ENCODE results near the gene FILIP1. TPM values are rescaled to one million over a fixed set of nuclear protein-coding genes. Genes with fewer than 3 reads are reported as not detected.

FILIP1 gene
- total and polyA plus RNA-seq, 10 of the 15 experiments (the other 5 are each of a cell fraction or from before 2014, with no cell fraction given) = 0.23 to 2.0 (median 0.44) TPM

- FAIRE-seq (no peak), ATAC-seq (peak; percentile 88), DNase-seq (ENCODE audit: low read depth, low spot score) (no peak)
- Histone ChIP-seq H3K9ac (ENCODE audit: control insufficient read depth, insufficient read depth, low read length) (no peak overlapping the region), H3K9me3 (replicated peaks; ENCODE audit: control insufficient read depth, insufficient read depth, low read length) (no peaks in the 10 kb centered on the region), H3K4me1 (ENCODE audit: control insufficient read depth, insufficient read depth, low read length) (no peaks in the 10 kb centered on the region), H4K20me1 (ENCODE audit: control insufficient read depth, insufficient read depth) (no peaks in the 10 kb centered on the region), H3K79me2 (ENCODE audit: control insufficient read depth, insufficient read depth, low read length) (no peaks in the 10 kb centered on the region), H3K27me3 (replicated peaks in 1 of 2; ENCODE audit: control insufficient read depth in 2 of 2, insufficient read depth in 2 of 2, low read length in 1 of 2) (no peaks in the 10 kb centered on the region), H3K36me3 (ENCODE audit: control insufficient read depth in 2 of 2, insufficient read depth in 2 of 2, low read length in 1 of 2) (no peaks in the 10 kb centered on the region), H3K4me3 (no peak overlapping the region), H3K4me2 (ENCODE audit: control insufficient read depth, insufficient read depth) (no peak overlapping the region), H3K27ac (ENCODE audit: control insufficient read depth, insufficient read depth) (no peak overlapping the region), H2AFZ (ENCODE audit: control insufficient read depth, low read depth, low read length) (no peak overlapping the region)
- in situ Hi-C loops (cut with MboI) (loop anchor here (10.0 kb wide), 1 partner anchor 157 kb away; no protein-coding TSS in a partner anchor), intact Hi-C loops (cut with micrococcal nuclease; ENCODE audit: unreplicated experiment) (loop anchor here (1.0 kb wide), 1 partner anchor 158 kb away; no protein-coding TSS in a partner anchor)
- CTCF ChIA-PET = interaction anchor here (0.6 to 6.8 kb wide), 34 partner anchors 9 to 195 kb away, joined by 3 to 77 read pairs (median 4); partner anchors contain the start of gene FILIP1
- WGBS (ENCODE audit: insufficient coverage, insufficient replicate concordance, low lambda C conversion rate, missing lambda C conversion rate) = 64% methylated on average over 6 of the region's 6 CpGs
- RAD21 ChIA-PET (ENCODE audit: unreplicated experiment) = interaction anchor here (0.9 to 4.4 kb wide), 19 partner anchors 9 to 195 kb away, joined by 3 to 30 read pairs (median 5); partner anchors contain the start of gene FILIP1
- no peak for TF ChIP-seq USF1 (IDR thresholded peaks at IDR 0.05; ENCODE audit: borderline replicate concordance, extremely low read length, insufficient read depth, low read depth, low read length)
- TF ChIP-seq SMC3 (IDR thresholded peaks at IDR 0.05; ENCODE audit: borderline replicate concordance, low read length) = peak; percentile 76
- TF ChIP-seq RAD21 (IDR thresholded peaks at IDR 0.05; ENCODE audit: insufficient read depth, low read depth, low read length) = peak; percentile 69
- peak; percentile 46 to 56 (median 50); a peak in 5 of 6 replicates for TF ChIP-seq CTCF (IDR thresholded peaks at IDR 0.05 in 2 of 3, conservative IDR thresholded peaks at IDR 0.05 in 1 of 3; ENCODE audit: control insufficient read depth in 2 of 3, extremely low read depth in 1 of 3, insufficient read depth in 1 of 3, low read depth in 3 of 3, low read length in 3 of 3)
- SMC1A ChIA-PET (ENCODE audit: uncharacterized antibody, unreplicated experiment) = interaction anchor here (0.7 to 7.1 kb wide), 26 partner anchors 9 to 168 kb away, joined by 3 to 82 read pairs (median 5); partner anchors contain the start of gene FILIP1
- POLR2A ChIA-PET = no interaction called here
- no TSS peak for BruUV-seq (replicated peaks)
Observed at GRCh38 chr6:75368151-75368779, 125.3 kb downstream of the FILIP1 start.

Data from GM12878 (cell line).